SIG-M5 treated with dmso at 0.1 percent for 504 hours (cell line): Measurements from ENCODE around the gene MKNK2.
"Not testable (repeated sequence)": the region's sequence is repeated elsewhere in the genome, so short reads cannot be mapped to it uniquely, and the experiment has no call there.

Experiments
- DNase-seq: peaks from one replicate; lab custom pipeline; 2025; ENCODE audit not compliant: unreplicated experiment; lab: John Stamatoyannopoulos, UW

The MKNK2 gene

GRCh38 chr19:2050991-2051772 lies at the start of gene MKNK2:
Gene MKNK2, minus strand, starts transcription at chr19:2051244. Its CDS starts 393 bp downstream, at chr19:2050851.
- peak; percentile 61 for DNase-seq

GRCh38 chr19:2100719-2101061 lies 49.6 kb upstream of the MKNK2 start:
- no peak for DNase-seq

GRCh38 chr19:2099937-2100718 lies 49.1 kb upstream of the MKNK2 start:
- no peak for DNase-seq

GRCh38 chr19:2099054-2099501 lies 48.0 kb upstream of the MKNK2 start:
- DNase-seq, result no peak

- no peak for DNase-seq
Measured at GRCh38 chr19:2097886-2098327, 46.9 kb upstream of the MKNK2 start.

- DNase-seq, result no peak
Measured at GRCh38 chr19:2097203-2097885, 46.3 kb upstream of the MKNK2 start.

GRCh38 chr19:2096480-2097202 lies 45.6 kb upstream of the MKNK2 start, which contains the start of gene IZUMO4:
Gene IZUMO4, plus strand, starts transcription at chr19:2096915. Its CDS starts 31 bp downstream, at chr19:2096946.
- DNase-seq, result peak; percentile 89

- peak; percentile 79 for DNase-seq
Measured at GRCh38 chr19:2096034-2096479, 45.0 kb upstream of the MKNK2 start, which contains the start of gene MOB3A. Gene MOB3A, minus strand, starts transcription at chr19:2096326. Its CDS starts 17,766 bp downstream, at chr19:2078560.

- DNase-seq, result not testable (repeated sequence)
Measured at GRCh38 chr19:2091926-2092525, 41.0 kb upstream of the MKNK2 start.

GRCh38 chr19:2089727-2090053 lies 38.6 kb upstream of the MKNK2 start:
- DNase-seq, result no peak

- no peak for DNase-seq
Measured at GRCh38 chr19:2089001-2089711, 38.1 kb upstream of the MKNK2 start.

- DNase-seq, result peak; percentile 74
Measured at GRCh38 chr19:2087621-2088100, 36.6 kb upstream of the MKNK2 start.

- peak; percentile 67 for DNase-seq
Measured at GRCh38 chr19:2086695-2087620, 35.9 kb upstream of the MKNK2 start.

- peak; percentile 95 for DNase-seq
Measured at GRCh38 chr19:2084993-2085720, 34.1 kb upstream of the MKNK2 start.

- DNase-seq, result peak; percentile 45
Measured at GRCh38 chr19:2083174-2083854, 32.3 kb upstream of the MKNK2 start.

- peak; percentile 61 for DNase-seq
Measured at GRCh38 chr19:2081873-2082810, 31.1 kb upstream of the MKNK2 start.
